ENCODE measurements around the gene TRIM66. TPM values are rescaled to one million over a fixed set of nuclear protein-coding genes. Genes with fewer than 3 reads are reported as not detected.

TRIM66 gene
- total and polyA plus RNA-seq, 5 donors from 2014 or later, result 0.33 to 16.0 (median 0.66) TPM

- H3K27ac ChIP-seq (ENCODE audit: insufficient read depth, low read length, poor library complexity, severe bottlenecking), result no peak overlapping the region
- Mint-ChIP-seq H3K4me1 (no peaks in the 10 kb centered on the region), H3K4me3 (no peak overlapping the region), H3K27me3 (peaks cover 4% of the 10 kb centered on the region), H3K36me3 (no peaks in the 10 kb centered on the region), H3K9me3 (no peaks in the 10 kb centered on the region), H3K27ac (no peak overlapping the region)
- H3K4me3 ChIP-seq (ENCODE audit: low read depth, low read length), result no peak overlapping the region
- H3K9me3 ChIP-seq (ENCODE audit: control insufficient read depth in 2 of 2, low read length in 2 of 2), result no peaks in the 10 kb centered on the region
- no peaks in the 10 kb centered on the region for H3K4me1 ChIP-seq (ENCODE audit: control insufficient read depth, insufficient read depth, low read length, poor library complexity, severe bottlenecking)
- DNase-seq (no peak), ATAC-seq (ENCODE audit: low read depth in 2 of 2) (no peak)
- H3K36me3 ChIP-seq (ENCODE audit: control insufficient read depth, insufficient read depth, low read length), result no peaks in the 10 kb centered on the region
- H3K27me3 ChIP-seq (ENCODE audit: control insufficient read depth, insufficient read depth, low read length), result no peaks in the 10 kb centered on the region
Measured at GRCh38 chr11:8726395-8726794, 43.9 kb upstream of the TRIM66 start.

- H3K27ac Mint-ChIP-seq, result no peak overlapping the region
- H3K4me3 ChIP-seq (ENCODE audit: low read depth, low read length), result no peak overlapping the region
- no peaks in the 10 kb centered on the region for H3K36me3 ChIP-seq (ENCODE audit: control insufficient read depth, insufficient read depth, low read length)
- no peaks in the 10 kb centered on the region for H3K9me3 ChIP-seq (ENCODE audit: control insufficient read depth in 2 of 2, low read length in 2 of 2)
- H3K27me3 ChIP-seq (ENCODE audit: control insufficient read depth, insufficient read depth, low read length), result no peaks in the 10 kb centered on the region
- H3K27ac ChIP-seq (ENCODE audit: insufficient read depth, low read length, poor library complexity, severe bottlenecking), result no peak overlapping the region
- DNase-seq (no peak), ATAC-seq (ENCODE audit: low read depth in 2 of 2) (no peak)
- no peak overlapping the region for H3K4me3 Mint-ChIP-seq
- H3K4me1 Mint-ChIP-seq, result no peaks in the 10 kb centered on the region
- no peaks in the 10 kb centered on the region for H3K9me3 Mint-ChIP-seq
- H3K27me3 Mint-ChIP-seq, result peaks cover 6% of the 10 kb centered on the region
- H3K4me1 ChIP-seq (ENCODE audit: control insufficient read depth, insufficient read depth, low read length, poor library complexity, severe bottlenecking), result no peaks in the 10 kb centered on the region
- no peaks in the 10 kb centered on the region for H3K36me3 Mint-ChIP-seq
Measured at GRCh38 chr11:8724682-8725081, 42.2 kb upstream of the TRIM66 start.

GRCh38 chr11:8723711-8724110 is 41.2 kb upstream of the TRIM66 start:
- H3K9me3 Mint-ChIP-seq, result no peaks in the 10 kb centered on the region
- H3K27me3 ChIP-seq (ENCODE audit: control insufficient read depth, insufficient read depth, low read length), result no peaks in the 10 kb centered on the region
- no peak overlapping the region for H3K27ac Mint-ChIP-seq
- peaks cover 6% of the 10 kb centered on the region for H3K27me3 Mint-ChIP-seq
- H3K27ac ChIP-seq (ENCODE audit: insufficient read depth, low read length, poor library complexity, severe bottlenecking), result no peak overlapping the region
- no peaks in the 10 kb centered on the region for H3K4me1 ChIP-seq (ENCODE audit: control insufficient read depth, insufficient read depth, low read length, poor library complexity, severe bottlenecking)
- no peaks in the 10 kb centered on the region for H3K36me3 Mint-ChIP-seq
- no peaks in the 10 kb centered on the region for H3K9me3 ChIP-seq (ENCODE audit: control insufficient read depth in 2 of 2, low read length in 2 of 2)
- no peak overlapping the region for H3K4me3 ChIP-seq (ENCODE audit: low read depth, low read length)
- DNase-seq, result no peak
- ATAC-seq (ENCODE audit: low read depth in 2 of 2), result no peak
- no peak overlapping the region for H3K4me3 Mint-ChIP-seq
- no peaks in the 10 kb centered on the region for H3K36me3 ChIP-seq (ENCODE audit: control insufficient read depth, insufficient read depth, low read length)
- H3K4me1 Mint-ChIP-seq, result no peaks in the 10 kb centered on the region

- DNase-seq (no peak), ATAC-seq (ENCODE audit: low read depth in 2 of 2) (no peak)
- H3K36me3 ChIP-seq (ENCODE audit: control insufficient read depth, insufficient read depth, low read length), result no peaks in the 10 kb centered on the region
- no peak overlapping the region for H3K4me3 ChIP-seq (ENCODE audit: low read depth, low read length)
- no peak overlapping the region for H3K27ac ChIP-seq (ENCODE audit: insufficient read depth, low read length, poor library complexity, severe bottlenecking)
- Mint-ChIP-seq H3K27ac (no peak overlapping the region), H3K27me3 (peaks cover 6% of the 10 kb centered on the region), H3K4me3 (no peak overlapping the region), H3K4me1 (peaks cover 0 to 6% (median 0%) of the 10 kb centered on the region in 4 donors), H3K36me3 (no peaks in the 10 kb centered on the region), H3K9me3 (no peaks in the 10 kb centered on the region)
- no peaks in the 10 kb centered on the region for H3K4me1 ChIP-seq (ENCODE audit: control insufficient read depth, insufficient read depth, low read length, poor library complexity, severe bottlenecking)
- H3K27me3 ChIP-seq (ENCODE audit: control insufficient read depth, insufficient read depth, low read length), result no peaks in the 10 kb centered on the region
- no peaks in the 10 kb centered on the region for H3K9me3 ChIP-seq (ENCODE audit: control insufficient read depth in 2 of 2, low read length in 2 of 2)
Measured at GRCh38 chr11:8722809-8723208, 40.3 kb upstream of the TRIM66 start.

- Histone ChIP-seq H3K27me3 (ENCODE audit: control insufficient read depth, insufficient read depth, low read length) (no peaks in the 10 kb centered on the region), H3K4me3 (ENCODE audit: low read depth, low read length) (no peak overlapping the region), H3K4me1 (ENCODE audit: control insufficient read depth, insufficient read depth, low read length, poor library complexity, severe bottlenecking) (no peaks in the 10 kb centered on the region), H3K36me3 (ENCODE audit: control insufficient read depth, insufficient read depth, low read length) (no peaks in the 10 kb centered on the region), H3K9me3 (ENCODE audit: control insufficient read depth in 2 of 2, low read length in 2 of 2) (no peaks in the 10 kb centered on the region), H3K27ac (ENCODE audit: insufficient read depth, low read length, poor library complexity, severe bottlenecking) (no peak overlapping the region)
- DNase-seq, result no peak
- no peak for ATAC-seq (ENCODE audit: low read depth in 2 of 2)
- no peaks in the 10 kb centered on the region for H3K9me3 Mint-ChIP-seq
- H3K27me3 Mint-ChIP-seq, result peaks cover 6% of the 10 kb centered on the region
- H3K4me3 Mint-ChIP-seq, result no peak overlapping the region
- no peaks in the 10 kb centered on the region for H3K36me3 Mint-ChIP-seq
- no peak overlapping the region for H3K27ac Mint-ChIP-seq
- peaks cover 0 to 8% (median 0%) of the 10 kb centered on the region in 4 donors for H3K4me1 Mint-ChIP-seq
Measured at GRCh38 chr11:8721609-8722500, 39.4 kb upstream of the TRIM66 start.

GRCh38 chr11:8720868-8721608 is 38.6 kb upstream of the TRIM66 start:
- Mint-ChIP-seq H3K27me3 (peaks cover 6% of the 10 kb centered on the region), H3K9me3 (no peaks in the 10 kb centered on the region), H3K27ac (no peak overlapping the region), H3K4me3 (no peak overlapping the region), H3K36me3 (no peaks in the 10 kb centered on the region), H3K4me1 (peaks cover 0 to 8% (median 0%) of the 10 kb centered on the region in 4 donors)
- H3K9me3 ChIP-seq (ENCODE audit: control insufficient read depth in 2 of 2, low read length in 2 of 2), result no peaks in the 10 kb centered on the region
- DNase-seq (no peak), ATAC-seq (ENCODE audit: low read depth in 2 of 2) (no peak)
- no peak overlapping the region for H3K27ac ChIP-seq (ENCODE audit: insufficient read depth, low read length, poor library complexity, severe bottlenecking)
- H3K27me3 ChIP-seq (ENCODE audit: control insufficient read depth, insufficient read depth, low read length), result no peaks in the 10 kb centered on the region
- no peaks in the 10 kb centered on the region for H3K4me1 ChIP-seq (ENCODE audit: control insufficient read depth, insufficient read depth, low read length, poor library complexity, severe bottlenecking)
- no peak overlapping the region for H3K4me3 ChIP-seq (ENCODE audit: low read depth, low read length)
- no peaks in the 10 kb centered on the region for H3K36me3 ChIP-seq (ENCODE audit: control insufficient read depth, insufficient read depth, low read length)

GRCh38 chr11:8720352-8720751 is 37.9 kb upstream of the TRIM66 start:
- H3K27me3 ChIP-seq (ENCODE audit: control insufficient read depth, insufficient read depth, low read length), result no peaks in the 10 kb centered on the region
- no peaks in the 10 kb centered on the region for H3K4me1 ChIP-seq (ENCODE audit: control insufficient read depth, insufficient read depth, low read length, poor library complexity, severe bottlenecking)
- DNase-seq, result no peak
- no peak overlapping the region for H3K4me3 ChIP-seq (ENCODE audit: low read depth, low read length)
- no peak for ATAC-seq (ENCODE audit: low read depth in 2 of 2)
- Mint-ChIP-seq H3K36me3 (no peaks in the 10 kb centered on the region), H3K9me3 (no peaks in the 10 kb centered on the region), H3K27me3 (peaks cover 6% of the 10 kb centered on the region), H3K27ac (no peak overlapping the region), H3K4me1 (peaks cover 0 to 8% (median 0%) of the 10 kb centered on the region in 4 donors), H3K4me3 (no peak overlapping the region)
- no peaks in the 10 kb centered on the region for H3K9me3 ChIP-seq (ENCODE audit: control insufficient read depth in 2 of 2, low read length in 2 of 2)
- no peaks in the 10 kb centered on the region for H3K36me3 ChIP-seq (ENCODE audit: control insufficient read depth, insufficient read depth, low read length)
- H3K27ac ChIP-seq (ENCODE audit: insufficient read depth, low read length, poor library complexity, severe bottlenecking), result no peak overlapping the region

Data from CD4-positive, CD25-positive, alpha-beta regulatory T cell (primary cell).